HG02678 (cell line): Measurements from ENCODE around the gene TMCO4.
"Not testable (repeated sequence)": the region's sequence is repeated elsewhere in the genome, so short reads cannot be mapped to it uniquely, and the experiment has no call there.

Experiments used
- ATAC-seq: cut with Tn5 transposase; IDR thresholded peaks from one replicate; pipeline ENCODE4 v1.9.1; 2021; ENCODE audit warnings: mild to moderate bottlenecking, moderate library complexity; ENCODE audit not compliant: unreplicated experiment

Gene TMCO4

GRCh38 chr1:19643602-19644394 lies 155.9 kb downstream of the TMCO4 start, which contains the start of gene NBL1:
TSS of gene NBL1 (plus strand) at chr1:19644311. CDS start at chr1:19655031, 10,720 bp downstream.
- ATAC-seq, result peak; percentile 56

GRCh38 chr1:19643121-19643520 lies 156.6 kb downstream of the TMCO4 start:
- no peak for ATAC-seq

DNA sequence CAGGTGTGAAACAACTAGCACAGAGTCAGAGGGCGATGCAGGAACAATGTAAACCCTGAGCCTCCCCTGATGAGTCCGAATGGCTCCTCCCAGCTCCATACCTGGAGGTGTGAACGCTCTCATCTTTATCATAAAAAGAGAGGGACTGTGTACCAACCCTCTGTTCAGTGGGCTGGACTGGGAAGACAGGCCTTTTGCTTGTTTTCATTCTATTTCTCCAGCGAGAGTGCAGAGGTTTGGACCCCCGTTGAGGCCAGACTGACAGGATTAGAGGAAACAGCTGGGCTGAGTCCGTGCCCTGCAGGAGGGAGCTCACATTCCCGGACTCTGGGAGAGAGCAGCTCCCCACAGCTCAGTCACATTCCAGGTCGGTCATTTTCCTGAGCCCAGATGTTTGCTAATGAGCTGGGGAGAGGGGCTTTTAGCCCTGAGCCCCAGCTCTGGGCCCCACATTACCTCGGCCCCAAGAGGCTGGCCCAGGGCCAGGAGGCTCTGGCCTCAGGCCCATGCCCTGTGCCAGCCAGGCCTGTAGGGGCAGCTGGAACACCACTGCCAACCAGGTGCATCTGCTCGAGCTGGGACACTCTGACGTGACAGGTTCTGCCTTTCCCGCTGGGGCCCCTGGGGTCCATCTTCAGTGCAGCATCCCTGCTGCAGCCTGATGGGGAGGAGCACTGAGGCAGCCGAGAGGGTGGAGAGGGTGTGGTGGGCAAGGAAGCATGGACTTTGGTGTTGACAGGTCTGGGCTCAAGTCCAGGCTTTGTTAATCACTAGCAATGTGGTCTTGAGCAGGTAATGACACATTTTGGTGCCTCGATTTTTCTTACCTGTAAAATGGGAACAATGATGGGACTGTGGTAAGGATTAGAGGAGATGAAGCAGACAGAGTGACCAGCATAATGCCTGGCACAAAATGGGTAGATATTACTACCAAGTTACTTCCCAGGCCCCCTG lies 159.1 kb downstream of the TMCO4 start:
- no peak for ATAC-seq

GRCh38 chr1:19639999-19640362 lies 159.7 kb downstream of the TMCO4 start:
- ATAC-seq, result no peak

- not testable (repeated sequence) for ATAC-seq
Observed at GRCh38 chr1:19639228-19639627, 160.5 kb downstream of the TMCO4 start.

GRCh38 chr1:19637606-19638005 lies 162.1 kb downstream of the TMCO4 start:
- ATAC-seq, result no peak

DNA sequence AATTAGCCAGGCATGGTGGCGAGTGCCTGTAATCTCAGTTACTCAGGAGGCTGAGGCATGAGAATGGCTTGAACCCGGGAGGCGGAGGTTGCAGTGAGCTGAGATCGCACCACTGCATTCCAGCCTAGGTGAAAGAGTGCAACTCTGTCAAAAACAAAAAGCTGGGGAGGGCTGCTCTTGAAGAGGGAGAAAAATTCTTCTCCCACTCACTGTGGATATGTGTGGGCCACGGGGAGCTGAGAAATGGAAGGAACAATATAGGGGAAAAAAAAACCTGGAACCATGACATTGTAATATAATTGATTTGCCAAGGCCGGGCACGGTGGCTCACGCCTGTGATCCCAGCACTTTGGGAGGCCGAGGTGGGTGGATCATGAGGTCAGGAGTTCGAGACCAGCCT lies 163.0 kb downstream of the TMCO4 start:
- ATAC-seq, result not testable (repeated sequence)

DNA sequence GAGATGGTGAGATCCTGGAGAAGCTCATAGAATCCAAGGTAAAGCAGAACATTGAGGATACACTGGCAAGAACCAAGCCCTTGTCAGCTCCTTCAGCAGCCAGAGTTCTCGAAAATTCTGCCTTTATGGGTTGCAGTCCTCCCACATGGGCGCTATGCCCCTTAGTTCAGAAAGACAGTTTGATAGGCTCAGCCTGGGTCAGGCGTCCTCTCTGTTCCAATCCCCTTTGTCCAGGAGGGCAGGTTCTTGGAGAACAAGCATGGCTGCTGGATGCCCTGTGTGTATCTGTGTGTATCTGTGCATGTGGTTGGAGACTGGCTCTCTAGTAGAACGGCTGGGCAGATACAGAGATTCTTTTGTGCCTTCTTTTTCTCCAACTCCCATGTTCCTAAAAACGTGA lies 163.7 kb downstream of the TMCO4 start:
- ATAC-seq, result no peak

DNA sequence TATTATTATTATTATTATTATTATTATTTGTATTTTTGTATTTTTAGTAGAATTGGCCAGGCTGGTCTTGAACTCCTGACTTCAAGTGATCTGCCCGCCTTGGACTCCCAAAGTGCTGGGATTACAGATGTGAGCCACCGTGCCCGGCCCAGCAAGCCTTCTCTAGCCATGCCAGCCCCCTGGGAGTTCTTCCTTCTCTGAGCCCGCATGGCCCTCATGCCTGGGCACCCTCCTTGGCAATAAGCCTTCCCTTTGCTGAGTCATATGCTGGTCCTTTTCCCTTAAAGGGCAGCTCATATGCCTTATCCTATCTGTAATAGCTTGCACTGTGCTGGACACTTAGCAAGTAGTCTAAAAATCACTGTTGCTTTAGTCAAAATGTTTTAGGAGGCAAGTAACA lies 164.1 kb downstream of the TMCO4 start:
- ATAC-seq, result no peak

DNA sequence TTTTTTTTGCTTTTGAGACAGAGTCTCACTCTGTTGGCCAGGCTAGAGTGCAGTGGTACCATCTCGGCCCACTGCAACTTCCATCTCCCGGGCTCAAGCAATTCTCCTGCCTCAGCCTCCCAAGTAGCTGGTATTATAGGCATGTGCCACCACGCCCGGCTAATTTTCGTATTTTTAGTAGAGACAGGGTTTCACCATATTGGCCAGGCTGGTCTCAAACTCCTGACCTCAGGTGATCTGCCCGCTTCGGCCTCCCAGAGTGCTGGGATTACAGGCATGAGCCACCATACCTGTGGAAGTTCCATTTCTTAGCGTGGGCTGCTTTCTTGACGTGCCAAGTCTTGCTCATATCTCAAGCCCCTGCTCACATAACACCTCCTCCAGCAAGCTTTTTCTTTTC lies 164.7 kb downstream of the TMCO4 start:
- ATAC-seq, result not testable (repeated sequence)

DNA sequence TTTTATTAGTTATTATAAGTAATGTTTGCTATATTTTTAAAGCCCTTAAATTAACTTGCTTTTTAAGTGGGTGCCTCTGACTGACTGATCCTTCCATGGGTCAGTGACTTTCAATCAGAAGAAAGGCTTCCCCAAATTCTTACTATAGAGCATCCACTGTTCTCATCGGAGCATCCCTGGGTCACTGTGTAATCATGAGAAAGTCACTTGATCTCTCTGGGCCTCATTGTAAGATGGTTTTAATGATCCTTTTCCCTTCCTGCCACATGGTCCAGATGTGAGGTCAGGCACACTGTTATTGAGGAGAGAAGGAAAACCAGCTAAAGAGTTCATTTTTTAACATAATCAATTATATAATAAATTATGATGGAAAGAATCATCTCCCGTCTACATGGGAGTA lies 166.6 kb downstream of the TMCO4 start:
- no peak for ATAC-seq
